HG03045 (cell line): ENCODE measurements around the gene GAMT.

ENCODE experiments used
- ATAC-seq: cut with Tn5 transposase; IDR thresholded peaks from one replicate; pipeline ENCODE4 v1.9.1; 2021; ENCODE audit warnings: mild to moderate bottlenecking, moderate library complexity; ENCODE audit not compliant: unreplicated experiment

Gene GAMT

DNA sequence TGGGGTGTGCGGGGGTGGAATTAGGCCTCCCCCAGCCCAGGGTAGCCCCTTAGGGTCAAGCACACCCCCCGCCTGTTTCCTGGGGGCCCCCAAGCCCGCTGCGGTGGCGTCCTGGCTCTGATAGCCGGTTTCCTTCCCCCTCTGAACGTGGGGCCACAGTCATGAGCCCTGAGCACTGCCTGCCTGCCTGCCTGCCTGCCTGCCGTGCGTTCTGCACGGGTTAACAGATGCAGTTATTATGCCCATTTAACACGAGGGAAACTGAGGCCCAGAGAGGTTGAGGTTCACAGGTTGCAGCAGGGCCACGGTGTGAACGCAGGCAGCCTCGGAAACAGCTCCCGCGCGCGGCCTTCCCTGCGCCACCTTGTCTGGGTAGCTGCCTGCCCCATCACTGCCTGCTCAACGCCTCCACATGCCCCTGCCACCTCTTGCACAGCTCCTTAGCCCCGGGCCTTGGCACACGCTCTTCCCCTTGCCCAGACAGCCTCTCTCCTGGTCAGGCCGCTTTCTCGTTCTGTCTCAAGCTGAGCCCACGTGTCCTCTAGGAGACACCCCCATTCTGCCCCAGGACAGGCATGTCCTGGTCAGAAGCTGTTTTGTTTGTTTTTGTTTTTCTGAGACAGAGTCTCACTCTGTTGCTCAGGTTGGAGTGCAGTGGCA lies 1.2 kb upstream of the GAMT start:
- ATAC-seq: no peak

DNA sequence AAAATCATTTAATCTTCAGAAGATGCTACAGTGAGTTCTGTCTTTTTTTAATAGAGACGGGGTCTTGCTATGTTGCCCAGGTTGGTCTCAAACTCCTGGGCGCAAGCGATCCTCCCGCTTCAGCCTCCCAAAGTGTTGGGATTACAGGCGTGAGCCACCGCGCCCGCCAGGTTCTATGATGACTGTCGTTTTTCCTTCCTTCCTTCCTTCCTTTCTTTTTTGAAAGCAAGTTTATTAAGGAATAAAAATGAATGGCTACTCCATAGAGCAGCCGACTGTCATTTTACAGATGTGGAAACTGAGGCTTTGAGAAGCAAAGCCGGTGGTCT lies 511 bp upstream of the GAMT start:
- no peak for ATAC-seq

DNA sequence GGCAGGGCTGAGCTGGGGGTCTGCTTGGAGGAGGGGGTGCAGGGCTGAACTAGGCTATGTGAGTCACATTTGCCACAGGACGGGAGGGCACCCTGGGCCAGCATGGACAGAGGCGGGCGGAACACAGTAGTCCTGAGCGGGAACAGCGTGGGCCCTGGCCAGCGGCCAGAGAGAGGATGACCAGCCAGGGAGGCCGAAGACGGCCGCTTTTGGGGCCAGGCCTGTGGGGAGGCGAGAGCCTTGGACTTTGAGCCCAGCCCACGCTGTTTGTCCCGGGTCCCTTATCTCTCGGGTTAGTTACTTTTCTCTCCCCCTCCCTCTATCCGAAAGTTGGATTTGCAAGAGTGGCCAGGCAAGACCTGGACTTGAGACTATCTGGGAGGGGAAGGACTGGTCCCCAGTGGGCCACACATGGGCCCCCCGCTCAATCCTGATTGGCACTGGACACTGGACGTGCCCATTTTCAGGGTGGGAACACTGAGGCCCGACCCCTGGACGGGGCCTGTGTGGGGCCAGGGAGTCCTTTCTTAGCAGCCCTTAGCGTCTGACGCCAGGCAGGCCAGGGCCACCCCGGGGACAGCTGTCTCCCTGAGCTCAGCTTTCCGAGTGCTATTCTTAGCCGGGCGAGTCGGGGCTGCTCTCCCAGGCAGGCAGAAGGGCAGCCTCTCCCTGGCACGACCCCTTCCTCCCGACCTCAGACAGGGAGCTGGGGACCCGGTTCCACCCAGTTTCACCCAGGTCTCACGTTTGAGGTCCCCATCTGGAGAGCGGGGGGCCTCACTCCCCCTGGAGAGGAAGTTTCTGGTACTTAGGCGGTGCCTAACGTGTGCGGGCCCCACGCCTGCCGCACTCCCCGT lies 833 bp downstream of the GAMT start:
- ATAC-seq: no peak

DNA sequence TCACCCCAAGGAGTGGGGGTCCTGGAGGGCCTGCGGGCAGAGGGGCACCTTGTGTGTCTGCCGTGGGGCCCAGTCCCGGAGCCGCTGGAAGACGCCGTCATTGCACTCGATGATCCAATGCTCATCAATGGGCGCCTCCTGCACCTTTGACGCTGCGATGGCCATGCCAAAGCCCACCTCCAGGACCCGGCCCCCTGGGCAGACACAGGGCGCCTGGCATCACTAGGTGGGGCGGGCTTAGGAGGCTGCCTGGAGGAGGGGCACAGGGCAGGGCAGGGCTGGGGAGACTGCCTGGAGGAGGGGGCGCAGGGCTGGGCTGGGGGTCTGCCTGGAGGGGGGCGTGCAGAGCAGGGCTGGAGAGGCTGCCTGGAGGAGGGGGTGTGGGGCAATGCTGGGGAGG lies 1.6 kb downstream of the GAMT start:
- ATAC-seq: no peak

DNA sequence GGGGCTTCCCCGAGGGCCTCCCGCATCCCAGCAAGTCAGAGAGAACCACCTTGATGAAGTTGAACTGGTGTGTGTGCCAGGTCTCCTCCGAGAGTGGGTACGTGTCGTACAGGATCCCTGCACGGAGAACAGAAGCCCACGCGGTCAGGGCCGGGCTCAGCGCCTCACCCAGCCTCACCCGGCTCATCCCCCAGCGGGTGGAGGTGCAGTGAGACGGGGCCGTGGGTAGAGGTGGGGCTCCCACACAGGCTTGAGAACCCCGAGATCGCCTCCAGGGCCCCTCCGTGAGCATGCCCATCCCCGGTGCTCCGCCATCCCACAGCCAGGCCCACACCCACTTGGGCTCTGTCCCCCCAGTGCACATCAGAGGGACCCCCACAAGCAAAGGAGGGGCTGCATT lies 2.3 kb downstream of the GAMT start:
- no peak for ATAC-seq

GRCh38 chr19:1397838-1398237 lies 3.5 kb downstream of the GAMT start:
- ATAC-seq: no peak

GRCh38 chr19:1396768-1397679 lies 4.3 kb downstream of the GAMT start:
- ATAC-seq: no peak

DNA sequence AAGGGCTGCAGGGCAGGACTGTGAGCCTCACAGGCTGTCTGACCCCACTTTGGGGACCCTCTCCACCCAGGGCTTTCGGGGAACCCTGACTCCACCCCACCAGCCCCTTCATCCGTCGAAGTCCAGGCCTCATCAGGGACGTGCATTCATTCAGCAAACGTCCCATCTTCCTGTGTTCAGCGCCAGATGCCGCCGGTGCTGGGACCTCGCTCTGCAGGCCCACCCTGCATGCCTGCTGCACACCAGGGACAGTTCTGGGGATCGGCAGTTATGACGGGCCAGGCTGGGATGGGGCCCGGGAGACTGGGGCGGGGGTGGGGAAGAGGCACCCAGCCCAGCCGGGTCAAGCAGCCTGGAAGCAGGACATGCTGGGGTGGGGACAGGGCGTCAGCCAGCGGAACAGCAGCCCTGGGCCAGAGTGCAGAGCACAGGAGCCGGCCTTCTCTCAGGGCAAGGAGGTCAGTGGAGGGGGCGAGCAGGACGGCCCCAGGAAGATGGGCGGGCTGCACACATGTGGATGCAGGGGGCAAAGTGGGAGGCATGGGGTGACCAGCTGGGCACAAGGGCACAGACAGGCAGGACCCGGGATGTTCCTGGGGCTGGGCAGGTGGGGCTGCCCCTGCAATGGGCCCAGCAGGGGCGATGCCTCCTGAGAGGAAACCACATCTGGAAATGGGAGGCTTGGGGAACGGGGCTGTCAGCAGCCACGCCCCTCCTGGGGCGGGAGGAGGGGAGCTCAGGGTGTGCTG lies 5.1 kb downstream of the GAMT start:
- ATAC-seq: no peak

- ATAC-seq: no peak
Measured at GRCh38 chr19:1395194-1396018, 5.9 kb downstream of the GAMT start.

DNA sequence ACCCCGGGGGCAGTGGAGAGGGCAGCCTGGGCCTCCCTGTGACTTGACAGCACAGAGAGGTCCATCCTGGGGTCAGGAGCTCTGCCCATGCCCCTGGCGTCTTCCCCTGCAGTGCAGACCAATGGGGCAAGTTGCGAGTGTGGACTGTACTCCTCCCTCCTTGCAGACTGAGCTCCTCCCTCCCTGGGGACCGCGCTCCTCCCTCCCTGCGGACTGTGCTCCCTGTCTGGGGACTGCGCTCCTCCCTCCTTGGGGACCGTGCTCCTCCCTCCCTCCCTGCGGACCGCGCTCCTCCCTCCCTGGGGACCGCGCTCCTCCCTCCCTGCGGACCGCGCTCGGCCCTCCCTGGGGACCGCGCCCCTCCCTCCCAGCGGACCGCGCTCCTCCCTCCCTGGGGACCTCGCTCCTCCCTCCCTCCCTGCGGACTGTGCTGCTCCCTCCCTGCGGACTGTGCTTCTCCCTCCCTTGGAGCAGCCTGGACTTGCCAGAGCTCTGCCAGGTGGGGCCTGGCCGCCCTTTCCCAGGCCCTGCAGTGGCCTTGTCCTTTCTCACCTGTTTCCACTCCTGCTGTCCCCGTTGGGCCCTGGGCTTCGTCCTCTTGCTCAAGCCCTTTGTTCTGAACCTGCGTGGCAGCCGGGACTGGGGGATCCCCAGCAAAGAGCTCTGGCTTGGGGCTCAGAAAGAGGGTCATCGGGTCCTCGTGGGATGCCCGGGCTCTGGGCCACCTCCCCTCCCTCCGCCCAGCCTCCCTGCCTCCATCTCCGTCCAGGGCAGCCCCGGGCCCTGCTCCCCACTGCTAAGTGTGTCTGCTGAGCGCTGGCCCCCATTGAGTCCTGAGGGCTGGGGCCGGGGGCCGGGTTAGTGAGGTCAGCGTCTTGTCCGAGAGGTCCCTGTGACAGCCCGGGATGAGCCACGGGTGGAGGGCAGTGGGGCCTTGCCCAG lies 6.8 kb downstream of the GAMT start:
- ATAC-seq: no peak

GRCh38 chr19:1393841-1394240 lies 7.5 kb downstream of the GAMT start:
- no peak for ATAC-seq

GRCh38 chr19:1392939-1393530 lies 8.3 kb downstream of the GAMT start:
- ATAC-seq: no peak

DNA sequence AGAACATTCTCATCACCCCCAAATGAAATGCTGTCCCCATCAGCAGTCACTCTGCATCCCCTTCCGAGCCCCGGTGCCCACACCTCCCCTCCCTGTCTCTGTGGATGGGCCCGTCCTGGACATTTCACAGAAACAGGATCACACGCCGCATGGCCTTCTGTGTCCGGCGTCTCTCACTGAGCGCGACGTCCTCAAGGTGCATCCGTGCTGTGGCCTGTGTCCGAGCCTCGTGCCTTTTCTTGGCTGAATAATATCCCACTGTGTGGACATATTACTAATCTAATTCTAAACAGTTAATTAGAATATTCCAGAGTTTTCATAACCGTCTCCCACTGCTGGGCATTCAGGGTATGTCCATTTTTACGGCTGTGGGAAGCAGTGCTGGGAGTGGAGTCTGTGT lies 8.9 kb downstream of the GAMT start:
- ATAC-seq: no peak

GRCh38 chr19:1390890-1391423 lies 10.4 kb downstream of the GAMT start:
- ATAC-seq: no peak

DNA sequence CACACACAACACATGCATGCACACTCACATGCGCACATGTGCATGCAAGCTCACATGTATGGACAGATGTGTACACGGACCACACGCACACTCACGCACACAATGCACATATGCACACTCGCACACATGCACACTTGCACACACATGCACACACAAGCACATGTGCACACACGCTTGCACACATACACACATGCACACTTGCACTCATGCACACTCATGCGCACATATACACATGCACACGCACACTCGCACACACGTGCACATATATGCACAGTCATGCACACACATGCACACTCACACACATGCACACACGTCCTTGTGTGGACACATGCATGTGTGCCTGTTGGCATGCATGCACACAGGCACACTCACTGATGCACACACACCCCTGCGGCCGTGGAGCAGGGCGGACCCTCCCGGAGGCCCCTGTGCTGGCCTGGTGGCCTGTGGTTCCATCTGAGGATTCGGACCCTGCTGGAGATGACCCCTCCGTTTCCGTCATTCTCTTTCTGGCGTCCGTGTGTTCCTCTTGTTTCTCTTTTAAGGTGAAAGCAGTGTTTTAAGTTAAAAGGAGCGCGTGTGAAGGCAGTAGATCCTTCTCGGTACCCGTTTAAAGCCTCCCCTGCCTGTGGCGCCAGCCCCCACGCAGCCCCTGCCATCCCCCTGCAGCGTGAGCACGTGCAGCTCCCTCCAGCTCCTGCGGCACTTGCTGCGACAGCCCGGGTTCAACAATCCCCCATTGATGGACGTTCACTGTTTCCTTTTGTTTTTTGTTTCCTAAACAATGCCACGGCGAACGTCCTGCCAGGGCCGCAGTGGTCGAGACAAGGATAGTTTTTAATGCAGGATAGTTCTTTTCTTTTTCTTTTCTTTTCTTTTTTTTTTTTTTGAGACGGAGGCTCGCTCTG lies 12.1 kb downstream of the GAMT start:
- ATAC-seq: no peak

DNA sequence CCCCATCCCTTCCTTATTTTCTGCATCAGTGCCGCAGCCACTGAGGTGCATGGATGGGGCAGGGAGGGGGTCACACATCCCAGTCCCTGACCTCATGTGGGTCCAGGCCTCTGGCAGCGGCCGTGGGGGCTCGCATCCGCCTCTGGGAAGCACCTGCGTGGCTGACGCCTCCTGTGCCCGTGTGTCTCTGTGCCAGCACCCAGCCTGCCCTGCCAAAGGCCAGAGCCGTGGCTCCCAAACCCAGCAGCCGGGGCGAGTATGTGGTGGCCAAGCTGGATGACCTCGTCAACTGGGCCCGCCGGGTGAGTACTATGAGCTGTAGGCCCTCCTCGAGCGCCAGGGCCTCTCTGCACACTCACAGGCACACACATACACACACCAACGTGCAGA lies 12.7 kb downstream of the GAMT start:
- ATAC-seq: no peak
